MM.1S (cell line): ENCODE results near the gene AFP.

Experiments used
- CTCF ChIP-seq: fragments of 300-600 bp; sonication (generic); IDR thresholded peaks from 2 replicates; pipeline ENCODE4 v1.5.1; 2016; ENCODE audit warnings: antibody characterized with exemption, low read length, mixed read lengths
- EZH2 ChIP-seq: fragments of 300-600 bp; sonication (generic); optimal IDR thresholded peaks from 2 replicates; pipeline ENCODE3; 2017; ENCODE audit warnings: low read depth, mild to moderate bottlenecking, antibody characterized with exemption, low read length, mixed read lengths
- EZH2phosphoT487 ChIP-seq: fragments of 300-600 bp; sonication (generic); IDR thresholded peaks from 2 replicates; pipeline ENCODE4 v1.6.1; 2018; ENCODE audit warnings: antibody characterized with exemption, low read length

GRCh38 chr4:73410916-73411730 is 24.9 kb upstream of the AFP start:
- TF ChIP-seq EZH2phosphoT487 = no peak
- no peak for TF ChIP-seq CTCF
- no peak for TF ChIP-seq EZH2
